GM18907 (cell line): ENCODE results near the gene SLC8A2.

Source experiments
- ATAC-seq: cut with Tn5 transposase; IDR thresholded peaks from one replicate; pipeline ENCODE4 v1.9.1; 2021; ENCODE audit warnings: mild to moderate bottlenecking, moderate library complexity; ENCODE audit not compliant: unreplicated experiment

Gene SLC8A2

DNA sequence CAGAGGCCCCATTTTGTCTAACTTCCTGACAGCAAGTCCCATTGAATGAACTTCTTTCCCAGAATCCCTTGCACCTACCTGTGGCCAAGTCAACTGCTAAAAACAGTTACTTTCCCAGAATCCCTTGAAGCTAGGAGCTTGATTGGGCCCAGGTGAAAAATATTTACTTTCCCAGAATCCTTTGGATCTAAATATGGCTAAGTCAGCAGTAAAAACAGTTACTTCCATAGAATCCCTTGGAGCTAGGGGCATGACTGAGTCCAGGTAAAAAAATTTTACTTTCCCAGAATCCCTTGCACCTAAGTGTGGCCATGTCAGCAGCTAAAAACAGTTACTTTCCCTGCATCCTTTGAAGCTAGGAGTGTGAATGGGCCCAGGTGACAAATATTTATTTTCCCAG is 39.2 kb downstream of the SLC8A2 start:
- ATAC-seq: no peak

DNA sequence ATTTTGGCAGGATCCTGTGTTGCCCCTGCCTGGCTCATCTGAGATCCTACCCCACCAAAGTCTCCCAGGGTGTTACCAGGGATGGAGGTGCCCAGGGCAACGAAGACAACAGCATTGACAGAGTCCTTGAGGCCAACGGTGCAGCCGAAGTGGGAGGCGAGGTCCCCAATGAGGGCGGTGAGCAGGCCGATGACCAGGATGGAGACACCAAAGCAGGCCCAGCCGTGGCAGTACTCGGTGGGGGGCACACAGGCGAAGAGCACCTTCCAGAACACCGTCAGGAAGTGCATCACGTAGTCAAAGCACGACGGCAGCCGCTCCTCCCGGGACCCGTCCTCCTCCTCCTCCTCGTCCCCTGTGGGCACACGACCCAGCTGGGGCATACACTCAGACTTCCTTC is 39.6 kb downstream of the SLC8A2 start:
- ATAC-seq: no peak

DNA sequence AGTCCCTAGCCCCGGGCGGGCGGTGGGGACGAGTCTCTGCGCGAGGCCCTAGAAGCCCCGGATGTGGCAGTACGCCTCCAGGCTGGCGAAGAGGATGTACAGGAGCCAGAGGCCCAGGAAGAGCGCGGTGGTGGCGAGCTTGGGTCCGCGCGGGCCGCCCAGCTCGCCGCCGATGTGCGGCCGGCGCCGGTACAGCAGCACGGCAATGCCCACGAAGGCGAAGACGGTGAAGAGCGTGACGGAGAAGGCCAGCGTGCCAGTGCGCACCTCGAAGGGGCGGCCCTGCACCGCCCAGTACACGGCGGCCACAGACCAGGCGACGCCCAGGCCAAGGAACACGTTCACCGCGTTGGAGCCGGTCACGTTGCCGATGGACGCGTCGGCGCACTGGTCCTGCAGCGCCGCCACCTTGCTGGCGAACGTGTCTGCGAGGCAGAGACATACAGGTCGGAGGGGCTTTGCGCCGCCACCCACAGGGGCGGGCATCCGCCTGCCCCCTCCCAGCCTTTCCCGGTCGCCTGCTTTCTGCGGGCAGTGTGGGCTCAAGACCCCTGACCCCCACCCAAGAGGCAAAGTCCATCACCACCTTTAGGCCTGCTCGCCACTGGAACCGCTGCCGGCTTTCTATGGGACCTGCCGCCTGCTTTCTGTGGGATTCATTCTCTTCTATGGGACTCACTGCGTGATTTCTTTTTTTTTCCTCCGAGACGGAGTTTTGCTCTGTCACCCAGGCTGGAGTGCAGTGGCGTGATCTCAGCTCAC is 41.5 kb downstream of the SLC8A2 start:
- no peak for ATAC-seq

DNA sequence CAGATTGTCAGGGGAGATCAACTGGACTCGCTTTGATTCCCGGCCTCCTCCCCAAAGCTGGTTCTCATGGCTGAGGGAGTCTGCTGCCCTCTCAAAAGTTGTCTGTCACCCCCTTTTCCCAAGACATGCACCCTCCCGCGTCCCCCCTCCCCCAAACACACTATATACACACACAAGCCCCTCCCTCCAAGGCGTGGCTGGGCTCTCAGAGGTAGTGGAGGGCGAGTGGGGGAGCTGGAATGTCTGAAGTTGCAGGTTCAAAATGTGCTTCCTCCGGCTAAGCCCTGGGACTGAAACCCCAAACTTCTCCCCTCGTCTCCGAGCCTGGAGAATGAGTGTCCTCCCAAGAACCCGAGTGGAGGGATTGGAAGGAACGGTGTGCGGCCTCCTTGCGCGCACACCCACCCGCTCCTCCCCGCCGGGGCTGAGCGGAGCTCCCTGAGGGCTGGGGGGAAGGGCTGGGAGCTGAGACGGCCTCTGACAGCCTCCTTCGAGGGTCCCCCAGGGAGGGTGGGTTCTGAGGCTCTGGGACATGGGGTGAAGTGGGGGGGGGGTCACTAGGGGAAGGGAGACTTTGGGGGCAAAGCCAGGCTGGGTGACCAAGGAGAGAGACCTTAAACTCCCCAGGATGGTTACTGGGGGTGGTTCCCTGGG is 42.4 kb downstream of the SLC8A2 start:
- no peak for ATAC-seq

DNA sequence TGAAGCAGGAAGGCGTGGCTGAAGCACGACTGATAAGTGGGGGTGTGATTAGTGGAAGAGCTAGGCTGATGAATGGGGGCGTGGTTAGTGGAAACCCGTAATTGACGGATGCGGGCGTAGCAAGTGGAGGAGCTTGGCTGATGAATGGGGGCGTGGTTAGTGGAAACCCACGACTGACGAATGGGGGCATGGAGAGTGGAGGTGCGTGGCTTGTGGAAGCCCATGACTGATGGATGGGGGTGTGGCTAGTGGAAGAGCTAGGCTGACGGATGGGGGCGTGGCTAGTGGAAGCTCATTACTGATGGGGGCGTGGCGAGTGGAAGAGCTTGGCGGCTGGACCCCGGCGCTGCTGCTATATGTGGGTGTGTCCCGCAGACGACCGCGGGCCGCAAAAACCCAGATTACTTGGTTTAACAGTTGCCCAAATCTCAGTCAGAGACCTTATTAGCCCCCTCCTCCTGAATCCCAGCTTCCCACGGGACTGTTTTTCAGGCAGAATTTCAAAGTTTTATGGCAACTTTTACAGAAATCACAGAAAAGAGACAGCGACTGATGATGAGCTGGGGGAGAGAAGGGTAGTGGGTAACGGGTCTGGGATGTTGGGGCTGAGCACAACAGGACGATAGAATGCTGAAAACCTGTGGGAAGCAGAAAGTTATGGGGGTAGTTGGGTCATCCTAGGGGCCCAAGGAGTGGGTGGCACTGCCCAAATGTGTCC is 43.4 kb downstream of the SLC8A2 start:
- peak; percentile 42 for ATAC-seq

DNA sequence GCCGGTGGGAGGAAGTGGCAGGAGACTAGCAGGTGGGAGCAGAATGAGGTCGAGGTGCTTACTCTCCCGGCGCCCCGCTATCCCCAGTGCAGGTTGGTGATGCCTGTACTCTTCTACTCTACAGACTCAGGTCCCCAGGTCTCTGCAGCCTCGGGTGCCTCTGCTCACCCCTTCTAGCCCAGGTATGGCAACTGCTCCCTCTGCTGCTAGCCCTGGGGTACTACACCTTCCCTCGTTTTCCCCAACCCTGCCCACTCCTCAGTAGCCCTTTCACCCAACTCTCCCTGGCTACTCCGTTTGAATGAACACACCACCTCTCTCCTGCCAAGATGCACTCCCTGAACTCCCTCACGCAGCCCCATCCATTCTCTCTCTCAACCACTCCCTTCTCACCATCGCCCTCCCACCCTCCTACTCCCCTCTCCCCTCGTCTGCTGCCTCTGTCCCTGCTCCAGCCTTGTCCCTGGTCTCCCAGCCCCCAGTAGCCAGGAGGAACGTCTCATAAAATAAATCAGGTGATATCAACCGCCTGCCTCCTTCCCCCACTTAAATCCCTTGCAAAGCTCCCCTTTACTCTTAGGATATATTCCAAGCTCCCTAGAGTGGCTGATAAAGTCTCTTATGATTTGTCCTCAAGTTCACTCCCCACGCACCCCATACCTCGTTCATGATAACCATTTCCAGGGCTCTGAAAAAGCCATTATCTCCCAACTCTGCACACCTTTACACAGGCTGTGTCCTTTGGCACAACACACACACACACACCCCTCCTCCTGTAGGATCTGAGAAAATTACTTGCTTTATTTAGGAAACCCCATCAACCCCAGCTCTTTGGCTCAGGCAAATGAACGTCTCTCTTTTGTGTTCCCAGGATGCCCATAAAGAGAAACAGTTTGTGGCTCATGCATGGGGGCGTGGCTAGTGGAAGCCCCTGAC is 44.2 kb downstream of the SLC8A2 start:
- ATAC-seq: no peak

DNA sequence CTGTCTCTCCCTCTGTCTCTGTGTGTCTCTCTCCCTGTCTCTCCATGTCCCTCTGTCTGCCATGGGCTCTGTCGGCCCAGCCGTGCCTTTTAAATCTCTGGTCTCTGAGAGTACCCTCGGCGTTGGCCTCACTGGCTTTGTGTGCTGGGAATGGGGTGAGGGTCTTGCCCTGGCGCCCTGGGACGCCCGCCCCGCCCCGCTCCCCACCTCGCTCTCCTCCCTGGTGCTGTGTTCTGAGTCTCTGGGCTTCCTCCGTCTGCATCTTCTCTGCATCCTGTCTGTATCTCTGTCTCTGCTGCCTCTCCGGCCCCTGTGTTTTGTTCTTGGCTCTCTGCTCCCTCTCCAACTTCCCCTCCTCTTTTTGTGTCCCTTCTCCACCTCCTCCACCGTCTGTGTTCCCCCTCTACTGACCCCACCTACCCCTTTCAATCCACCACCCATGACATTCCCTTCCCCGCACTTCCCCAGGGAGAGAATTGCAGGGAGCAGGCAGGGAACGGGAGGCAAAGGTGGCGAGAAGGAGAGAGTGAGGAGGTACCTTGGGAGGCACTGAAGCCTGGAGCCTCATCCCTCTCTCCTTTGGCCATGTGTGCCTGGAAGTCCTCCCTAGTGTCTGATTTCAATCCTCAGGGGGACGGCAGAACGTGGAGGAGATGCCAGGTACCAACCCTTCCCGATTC is 48.4 kb downstream of the SLC8A2 start:
- no peak for ATAC-seq

DNA sequence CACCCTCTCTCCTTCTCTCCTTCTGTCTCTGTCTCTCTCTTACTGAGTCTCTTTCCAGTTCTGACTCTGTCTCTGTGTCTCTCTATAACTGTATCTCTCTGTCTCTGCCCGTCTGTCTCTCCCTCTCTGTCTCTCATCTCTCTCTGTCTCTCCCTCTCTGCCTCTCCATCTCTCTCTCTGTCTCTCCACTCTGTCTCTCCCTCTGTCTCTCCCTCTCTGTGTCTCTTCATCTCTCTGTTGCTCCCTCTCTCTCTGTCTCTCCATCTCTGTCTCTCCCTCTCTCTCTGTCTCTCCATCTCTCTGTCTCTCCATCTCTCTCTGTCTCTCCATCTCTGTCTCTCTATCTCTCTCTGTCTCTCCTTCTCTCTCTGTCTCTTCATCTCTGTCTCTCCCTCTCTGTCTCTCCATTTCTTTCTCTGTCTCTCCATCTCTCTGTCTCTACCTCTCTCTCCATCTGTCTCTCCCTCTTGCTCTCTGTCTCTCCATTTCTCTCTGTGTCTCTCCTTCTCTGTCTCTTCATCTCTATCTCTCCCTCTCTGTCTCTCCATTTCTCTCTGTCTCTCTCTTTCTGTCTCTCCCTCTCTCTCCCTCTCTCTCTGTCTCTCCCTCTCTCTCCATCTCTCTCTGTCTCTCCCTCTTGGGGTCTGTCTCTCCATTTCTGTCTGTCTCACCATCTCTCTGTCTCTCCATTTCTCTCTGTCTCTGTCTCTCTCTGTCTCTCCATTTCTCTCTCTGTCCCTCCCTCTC is 49.1 kb downstream of the SLC8A2 start:
- ATAC-seq: no peak

DNA sequence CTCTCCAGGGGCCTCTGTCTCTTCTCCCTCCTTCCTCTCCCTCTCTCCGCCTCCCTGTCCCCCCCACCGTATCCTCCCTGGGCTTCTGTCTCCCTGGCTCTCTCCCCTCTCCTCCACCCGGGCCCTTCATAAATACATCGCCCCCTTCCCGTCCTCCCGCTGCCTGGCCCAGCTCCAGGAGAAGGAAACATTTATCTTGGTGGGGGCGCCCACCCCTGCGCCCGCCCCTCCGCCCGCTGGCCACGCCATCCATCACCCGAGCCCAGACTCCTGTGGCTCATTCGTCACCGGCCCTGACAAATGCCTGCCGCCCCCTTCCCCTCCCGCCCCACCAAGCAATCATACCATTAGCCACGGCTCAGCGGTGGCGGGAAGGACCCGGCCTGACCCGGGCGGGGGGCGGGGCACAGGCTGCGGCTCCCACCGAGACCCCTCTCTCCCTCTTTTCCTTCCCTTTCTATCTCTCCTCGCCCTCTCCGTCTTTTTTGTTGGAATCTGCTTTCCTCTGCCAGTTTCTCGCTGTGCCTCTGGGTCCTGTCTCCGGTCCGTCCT is 49.8 kb downstream of the SLC8A2 start:
- ATAC-seq: no peak

DNA sequence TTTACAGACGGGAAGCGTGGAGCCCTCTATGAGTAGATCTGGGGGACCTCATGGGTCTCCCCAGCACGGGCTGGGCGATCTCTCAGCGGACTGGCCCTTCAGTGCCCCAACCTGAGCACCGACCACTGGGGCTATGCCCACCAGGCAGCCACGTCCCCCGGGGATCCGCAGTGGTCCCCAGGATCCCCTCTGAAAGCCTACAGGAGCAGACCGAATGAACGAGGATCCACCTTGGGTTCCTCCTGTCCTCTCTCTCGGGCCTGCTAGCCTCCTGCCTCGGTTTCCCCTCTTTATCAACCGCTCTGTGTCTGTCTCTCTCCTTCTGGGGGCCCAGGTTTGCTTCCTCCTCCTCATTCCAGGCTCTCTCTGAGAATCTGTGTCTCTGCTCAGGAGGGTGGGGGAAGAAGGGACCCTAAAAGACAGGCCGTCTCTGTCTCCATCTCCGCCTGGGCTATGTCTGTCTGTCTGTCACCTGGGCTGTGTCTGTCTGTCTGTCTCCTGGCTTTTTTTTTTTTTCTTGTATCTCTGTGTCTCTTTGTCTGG is 50.4 kb downstream of the SLC8A2 start:
- no peak for ATAC-seq

DNA sequence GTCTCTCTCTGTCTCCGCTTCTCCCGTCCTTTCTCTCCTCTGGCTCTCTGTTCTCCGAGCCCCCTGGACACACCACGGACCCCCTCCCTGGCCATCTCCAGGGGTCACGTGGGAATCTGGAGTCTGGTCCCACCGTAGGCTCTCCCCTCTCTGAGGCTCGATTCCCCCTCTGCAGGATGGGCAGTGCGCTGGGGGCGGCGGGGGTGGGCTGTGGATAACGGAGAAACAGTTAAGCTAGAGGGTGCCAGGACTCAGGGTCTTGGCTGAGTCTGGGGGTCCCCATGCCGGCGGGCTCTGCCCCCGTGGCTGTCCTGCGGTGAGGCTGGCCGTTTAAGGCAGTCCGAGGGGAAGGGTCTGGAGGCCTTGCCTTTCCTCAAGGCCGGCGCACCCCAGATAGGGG is 51.9 kb downstream of the SLC8A2 start:
- no peak for ATAC-seq

DNA sequence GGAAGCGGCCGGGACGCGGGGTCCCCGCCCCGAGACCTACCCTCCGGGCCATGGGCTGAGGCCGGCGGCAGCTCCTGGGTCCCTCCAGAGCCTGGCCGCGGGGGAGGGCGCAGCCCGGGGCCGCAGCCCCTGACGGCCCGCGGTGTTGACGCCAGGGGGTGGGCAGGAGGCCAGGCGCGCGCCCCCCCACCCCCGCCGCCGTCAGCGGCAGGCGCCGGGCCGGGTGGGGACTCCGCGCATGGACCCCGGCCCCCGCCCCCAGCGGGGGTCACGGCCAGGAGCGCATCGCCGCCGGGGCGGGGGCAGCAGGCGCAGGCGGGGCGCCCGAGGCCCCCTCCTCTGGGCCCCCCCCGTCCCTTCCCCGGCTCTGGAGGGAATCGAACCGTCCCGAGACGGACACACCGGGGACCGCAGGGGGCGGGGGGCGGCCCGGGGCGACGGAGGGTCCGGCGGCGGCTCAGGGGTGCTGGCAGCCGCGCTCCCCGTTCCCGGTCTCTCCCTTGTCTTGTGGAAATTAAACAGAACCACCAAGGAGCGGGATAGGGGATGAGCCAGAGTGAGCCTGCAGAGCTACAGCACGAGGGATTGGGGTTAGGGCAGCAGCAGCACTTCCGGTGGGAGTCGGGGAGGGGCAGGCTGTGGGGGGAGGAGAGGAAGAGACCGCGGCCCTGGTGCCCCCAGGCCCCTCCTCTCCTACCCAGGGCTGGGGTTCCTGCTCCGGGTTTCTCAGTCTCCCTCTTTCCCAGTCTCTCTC is 52.5 kb downstream of the SLC8A2 start, which contains the start of gene MEIS3:
TSS of gene MEIS3 (minus strand) at position 498 of the 754 bp plus-strand sequence. CDS start at position 52, 446 bp downstream.
- ATAC-seq: no peak

DNA sequence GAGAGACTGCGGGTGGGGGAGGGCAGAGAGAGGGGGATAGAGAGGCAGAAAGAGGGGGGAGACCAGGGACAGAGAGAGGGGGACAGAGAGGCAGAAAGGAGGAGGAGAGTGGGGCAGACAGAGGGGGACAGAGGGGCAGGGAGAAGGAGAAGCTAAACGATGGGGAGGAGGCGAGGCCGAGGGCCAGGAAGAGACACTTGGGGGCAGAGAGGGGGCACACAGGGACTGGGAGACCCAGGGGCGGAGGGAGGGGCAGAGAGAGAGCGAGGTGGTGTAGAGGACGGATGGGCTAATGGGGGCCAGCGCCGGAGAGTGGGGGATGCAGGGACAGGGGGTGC is 53.0 kb downstream of the SLC8A2 start:
- ATAC-seq: no peak

DNA sequence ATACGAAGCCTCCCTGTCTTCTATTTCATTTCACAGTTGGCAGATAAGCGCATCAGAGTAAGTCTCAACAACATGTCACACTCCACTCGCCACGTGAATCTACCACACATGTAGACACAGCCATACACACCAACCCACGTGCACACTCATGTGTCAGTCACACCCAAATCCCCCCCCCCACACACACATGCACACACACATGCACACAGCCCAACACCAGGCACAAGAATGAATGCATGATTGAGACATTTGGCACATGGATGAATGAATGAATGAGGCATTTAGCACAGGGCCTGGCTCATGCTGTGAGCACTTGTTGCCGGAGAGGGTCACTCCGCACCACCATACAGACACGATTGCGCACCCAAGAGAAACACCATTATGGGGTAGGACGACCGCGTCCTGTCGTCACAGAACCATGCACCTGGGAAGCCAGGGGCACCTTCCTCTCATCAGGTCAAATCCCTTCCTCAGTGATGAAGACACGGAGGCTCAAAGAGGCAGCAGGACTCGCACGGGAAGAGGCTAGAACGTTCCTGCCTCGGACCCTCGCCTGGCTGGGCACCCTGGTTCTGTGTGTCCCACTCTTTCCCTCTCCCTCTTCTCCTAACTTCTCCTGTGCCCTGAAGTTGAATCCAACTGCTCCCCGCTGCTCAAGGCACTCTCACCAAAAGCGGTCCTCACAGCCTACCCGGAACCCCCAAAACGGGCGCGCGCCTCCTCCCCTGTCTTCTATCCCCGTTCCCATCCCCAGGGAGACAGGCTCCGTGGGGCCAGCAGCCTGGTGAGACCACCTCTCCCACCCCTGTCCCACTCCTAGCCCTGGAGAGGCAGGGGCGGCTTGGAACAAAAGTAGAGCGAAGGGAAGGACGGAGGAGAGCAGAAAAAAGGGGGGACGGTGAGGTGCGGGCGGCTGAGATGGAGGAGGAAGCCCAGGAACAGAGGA is 53.7 kb downstream of the SLC8A2 start:
- no peak for ATAC-seq

DNA sequence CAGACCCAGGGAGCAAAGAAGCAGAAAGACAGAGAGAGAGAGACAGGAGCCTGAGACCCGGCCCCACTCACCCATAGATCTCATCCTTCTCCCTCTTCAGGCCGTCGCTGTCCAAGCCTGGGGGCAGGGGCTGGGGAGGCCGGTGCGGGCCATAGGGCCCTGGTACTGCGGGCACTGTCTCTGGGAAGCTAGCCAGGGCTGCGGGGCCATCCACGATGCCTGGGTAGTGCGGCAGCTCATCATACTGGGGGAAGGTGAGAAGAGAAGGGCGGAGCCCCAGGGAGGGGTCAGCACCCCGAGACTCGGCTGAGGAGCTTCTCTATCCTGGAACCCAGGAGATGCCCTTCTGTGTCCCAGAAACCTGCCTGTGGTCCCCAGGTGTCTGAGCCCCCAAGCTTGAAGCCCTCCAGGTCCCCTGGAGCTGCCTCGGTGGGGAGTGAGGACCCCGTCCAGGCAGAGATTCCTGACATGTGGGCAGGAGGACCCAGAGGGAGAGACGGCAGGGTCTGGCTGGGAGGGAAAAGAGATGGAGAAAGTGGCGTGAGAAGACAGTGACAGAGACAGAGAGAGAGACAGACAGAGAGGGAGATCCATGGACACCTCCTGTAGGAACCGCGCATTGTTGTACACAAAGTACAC is 54.5 kb downstream of the SLC8A2 start:
- no peak for ATAC-seq

DNA sequence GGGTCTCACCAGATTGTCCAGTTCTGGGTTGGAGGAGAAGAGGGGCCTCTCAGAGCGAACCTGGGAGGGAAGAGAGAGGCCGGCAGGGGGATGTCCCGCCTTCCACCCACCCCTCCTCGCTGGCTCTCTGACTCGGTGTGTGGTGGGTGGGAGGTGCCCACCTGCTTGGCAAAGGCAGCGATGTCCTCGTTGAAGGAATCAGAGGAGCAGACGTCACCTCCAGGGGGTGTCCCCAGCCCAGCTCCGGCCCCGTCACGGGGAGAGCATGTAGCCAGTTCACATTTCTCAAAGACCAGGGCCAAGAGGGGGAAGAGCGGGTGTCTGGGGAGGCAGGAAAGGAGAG is 55.1 kb downstream of the SLC8A2 start:
- no peak for ATAC-seq
